ENCODE results near the gene PARD3B. TPM values are rescaled to one million over a fixed set of nuclear protein-coding genes. Genes with fewer than 3 reads are reported as not detected.
A peak's percentile ranks its signal among the peaks of the same experiment; 100 is the strongest.

The PARD3B gene
- polyA plus RNA-seq, 3 donors = not detected

GRCh38 chr2:205654878-205655605 is 1109.8 kb downstream of the PARD3B start:
- no peaks in the 10 kb centered on the region for H3K4me1 Mint-ChIP-seq
- no peak overlapping the region for H3K27ac ChIP-seq (ENCODE audit: low read depth in 1 of 2, low read length in 2 of 2)
- no peak overlapping the region for H3K27ac Mint-ChIP-seq
- TF ChIP-seq CTCF (IDR thresholded peaks at IDR 0.05) = no peak
- peaks cover 0 to 4% of the 10 kb centered on the region in 2 donors for H3K27me3 ChIP-seq (ENCODE audit: control insufficient read depth in 2 of 2, insufficient read depth in 2 of 2, low read length in 2 of 2)
- H3K36me3 Mint-ChIP-seq = no peaks in the 10 kb centered on the region
- no peaks in the 10 kb centered on the region for H3K9me3 ChIP-seq (replicated peaks in 1 of 2; ENCODE audit: control insufficient read depth in 1 of 2, insufficient read depth in 1 of 2, low read length in 2 of 2)
- H3K27me3 Mint-ChIP-seq (ENCODE audit: low read depth in 3 of 3) = peaks cover 4 to 11% (median 7%) of the 10 kb centered on the region in 3 donors
- no peak overlapping the region for H3K4me3 Mint-ChIP-seq
- H4K20me1 ChIP-seq (ENCODE audit: insufficient read depth, low read length) = no peaks in the 10 kb centered on the region
- no peaks in the 10 kb centered on the region for H3K36me3 ChIP-seq (replicated peaks in 1 of 2; ENCODE audit: control insufficient read depth in 1 of 2, insufficient read depth in 2 of 2, low read length in 2 of 2)
- no peaks in the 10 kb centered on the region for H3K4me1 ChIP-seq (ENCODE audit: control insufficient read depth in 1 of 2, insufficient read depth in 2 of 2, low read length in 2 of 2)
- H2AFZ ChIP-seq (ENCODE audit: insufficient read depth, low read depth, low read length, poor library complexity, severe bottlenecking) = no peak overlapping the region
- H3K9ac ChIP-seq (ENCODE audit: insufficient read depth, low read length, poor library complexity, severe bottlenecking) = no peak overlapping the region
- H3K9me3 Mint-ChIP-seq = peaks cover 0 to 2% (median 0%) of the 10 kb centered on the region in 7 donors
- no peak for DNase-seq
- no peak overlapping the region for H3K4me2 ChIP-seq (replicated peaks; ENCODE audit: extremely low read depth, low read length, poor library complexity, severe bottlenecking)
- 93% methylated on average over 5 of the region's 10 CpGs for WGBS (ENCODE audit: insufficient coverage)
- H3K79me2 ChIP-seq (ENCODE audit: insufficient read depth, low read length) = no peaks in the 10 kb centered on the region
- intact Hi-C loops (cut with micrococcal nuclease) = no loop called here
- H3K4me3 ChIP-seq (replicated peaks in 1 of 3; ENCODE audit: low read depth in 2 of 3, low read length in 3 of 3) = no peak overlapping the region

GRCh38 chr2:205655779-205656456 is 1110.6 kb downstream of the PARD3B start:
- Histone ChIP-seq H3K27me3 (ENCODE audit: control insufficient read depth in 2 of 2, insufficient read depth in 2 of 2, low read length in 2 of 2) (peaks cover 0 to 4% of the 10 kb centered on the region in 2 donors), H3K27ac (ENCODE audit: low read depth in 1 of 2, low read length in 2 of 2) (no peak overlapping the region), H3K4me2 (replicated peaks; ENCODE audit: extremely low read depth, low read length, poor library complexity, severe bottlenecking) (no peak overlapping the region), H2AFZ (ENCODE audit: insufficient read depth, low read depth, low read length, poor library complexity, severe bottlenecking) (no peak overlapping the region), H4K20me1 (ENCODE audit: insufficient read depth, low read length) (no peaks in the 10 kb centered on the region), H3K9ac (ENCODE audit: insufficient read depth, low read length, poor library complexity, severe bottlenecking) (no peak overlapping the region), H3K36me3 (replicated peaks in 1 of 2; ENCODE audit: control insufficient read depth in 1 of 2, insufficient read depth in 2 of 2, low read length in 2 of 2) (no peaks in the 10 kb centered on the region), H3K4me3 (replicated peaks in 1 of 3; ENCODE audit: low read depth in 2 of 3, low read length in 3 of 3) (no peak overlapping the region), H3K9me3 (replicated peaks in 1 of 2; ENCODE audit: control insufficient read depth in 1 of 2, insufficient read depth in 1 of 2, low read length in 2 of 2) (no peaks in the 10 kb centered on the region), H3K4me1 (ENCODE audit: control insufficient read depth in 1 of 2, insufficient read depth in 2 of 2, low read length in 2 of 2) (no peaks in the 10 kb centered on the region), H3K79me2 (ENCODE audit: insufficient read depth, low read length) (no peaks in the 10 kb centered on the region)
- Mint-ChIP-seq H3K27me3 (ENCODE audit: low read depth in 3 of 3) (peaks cover 4 to 10% (median 9%) of the 10 kb centered on the region in 3 donors), H3K4me1 (no peaks in the 10 kb centered on the region), H3K36me3 (no peaks in the 10 kb centered on the region), H3K4me3 (peak overlapping the region in 1 of 2 donors; percentile 7), H3K9me3 (peaks cover 0 to 2% (median 0%) of the 10 kb centered on the region in 7 donors), H3K27ac (no peak overlapping the region)
- 84% methylated on average over 5 of the region's 6 CpGs for WGBS (ENCODE audit: insufficient coverage)
- TF ChIP-seq CTCF (IDR thresholded peaks at IDR 0.05) = no peak
- intact Hi-C loops (cut with micrococcal nuclease) = no loop called here
- DNase-seq = no peak

Data from CD14-positive monocyte (primary cell).